ENCODE data around the gene HUS1B. TPM values are rescaled to one million over a fixed set of nuclear protein-coding genes. Genes with fewer than 3 reads are reported as not detected.

Gene HUS1B
- total RNA-seq, 1 donor from 2014 or later: 1.8 TPM

GRCh38 chr6:654136-654535 is 2.8 kb downstream of the HUS1B start:
- Mint-ChIP-seq H3K4me3 (ENCODE audit: unreplicated experiment) (no peak overlapping the region), H3K27ac (ENCODE audit: unreplicated experiment) (no peak overlapping the region), H3K36me3 (ENCODE audit: unreplicated experiment) (peaks cover 9% of the 10 kb centered on the region), H3K4me1 (ENCODE audit: unreplicated experiment) (peaks cover 31% of the 10 kb centered on the region), H3K9me3 (ENCODE audit: unreplicated experiment) (peaks cover 8% of the 10 kb centered on the region), H3K27me3 (ENCODE audit: unreplicated experiment) (no peaks in the 10 kb centered on the region)
- no peak for DNase-seq (ENCODE audit: extremely low spot score, unreplicated experiment)
- TF ChIP-seq, protein P1, sequence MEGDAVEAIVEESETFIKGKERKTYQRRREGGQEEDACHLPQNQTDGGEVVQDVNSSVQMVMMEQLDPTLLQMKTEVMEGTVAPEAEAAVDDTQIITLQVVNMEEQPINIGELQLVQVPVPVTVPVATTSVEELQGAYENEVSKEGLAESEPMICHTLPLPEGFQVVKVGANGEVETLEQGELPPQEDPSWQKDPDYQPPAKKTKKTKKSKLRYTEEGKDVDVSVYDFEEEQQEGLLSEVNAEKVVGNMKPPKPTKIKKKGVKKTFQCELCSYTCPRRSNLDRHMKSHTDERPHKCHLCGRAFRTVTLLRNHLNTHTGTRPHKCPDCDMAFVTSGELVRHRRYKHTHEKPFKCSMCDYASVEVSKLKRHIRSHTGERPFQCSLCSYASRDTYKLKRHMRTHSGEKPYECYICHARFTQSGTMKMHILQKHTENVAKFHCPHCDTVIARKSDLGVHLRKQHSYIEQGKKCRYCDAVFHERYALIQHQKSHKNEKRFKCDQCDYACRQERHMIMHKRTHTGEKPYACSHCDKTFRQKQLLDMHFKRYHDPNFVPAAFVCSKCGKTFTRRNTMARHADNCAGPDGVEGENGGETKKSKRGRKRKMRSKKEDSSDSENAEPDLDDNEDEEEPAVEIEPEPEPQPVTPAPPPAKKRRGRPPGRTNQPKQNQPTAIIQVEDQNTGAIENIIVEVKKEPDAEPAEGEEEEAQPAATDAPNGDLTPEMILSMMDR (IDR thresholded peaks at IDR 0.05): no peak

DNA sequence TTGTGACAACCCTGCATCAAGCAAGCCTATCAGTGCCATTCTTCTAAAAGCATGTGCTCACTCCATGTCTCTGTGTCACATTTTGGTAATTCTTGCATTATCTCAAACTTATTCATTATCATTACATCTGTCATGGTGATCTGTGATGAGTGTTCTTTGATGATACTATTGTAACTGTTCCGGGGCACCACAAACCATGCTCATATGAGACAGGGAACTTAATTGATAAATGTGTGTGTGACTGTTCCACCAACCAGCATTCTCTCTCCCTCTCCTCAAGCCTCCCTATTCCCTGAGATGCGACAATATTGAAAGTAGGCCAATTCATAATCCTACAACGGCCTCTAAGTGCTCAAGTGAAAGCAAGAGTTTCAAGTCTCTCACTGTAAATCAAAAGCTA is 4.0 kb downstream of the HUS1B start:
- no peaks in the 10 kb centered on the region for H3K27me3 Mint-ChIP-seq (ENCODE audit: unreplicated experiment)
- H3K27ac Mint-ChIP-seq (ENCODE audit: unreplicated experiment): no peak overlapping the region
- DNase-seq (ENCODE audit: extremely low spot score, unreplicated experiment): no peak
- H3K36me3 Mint-ChIP-seq (ENCODE audit: unreplicated experiment): peaks cover 9% of the 10 kb centered on the region
- peaks cover 8% of the 10 kb centered on the region for H3K9me3 Mint-ChIP-seq (ENCODE audit: unreplicated experiment)
- TF ChIP-seq, protein P1 (IDR thresholded peaks at IDR 0.05): no peak
- H3K4me3 Mint-ChIP-seq (ENCODE audit: unreplicated experiment): no peak overlapping the region
- H3K4me1 Mint-ChIP-seq (ENCODE audit: unreplicated experiment): peaks cover 20% of the 10 kb centered on the region

DNA sequence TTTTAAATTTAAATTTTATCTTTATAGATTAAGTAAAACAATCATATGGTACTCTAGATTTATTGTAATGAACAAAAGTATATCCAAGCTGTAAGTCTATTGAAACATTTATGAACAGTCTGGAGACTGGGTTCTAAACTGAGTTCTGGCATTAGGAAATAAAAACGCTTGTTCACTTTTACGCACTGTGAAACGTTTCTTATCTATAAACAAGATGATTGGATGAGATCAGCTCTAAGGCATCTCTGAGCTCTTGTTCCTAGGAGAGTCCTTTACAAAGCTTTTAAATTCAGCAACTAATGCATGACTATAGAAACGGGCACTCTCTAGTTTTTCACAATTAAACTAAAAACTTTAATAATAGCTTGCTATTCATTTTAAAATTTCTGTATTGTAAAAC is 6.8 kb downstream of the HUS1B start:
- no peak overlapping the region for H3K4me3 Mint-ChIP-seq (ENCODE audit: unreplicated experiment)
- no peak overlapping the region for H3K27ac Mint-ChIP-seq (ENCODE audit: unreplicated experiment)
- peaks cover 8% of the 10 kb centered on the region for H3K4me1 Mint-ChIP-seq (ENCODE audit: unreplicated experiment)
- H3K36me3 Mint-ChIP-seq (ENCODE audit: unreplicated experiment): peaks cover 6% of the 10 kb centered on the region
- peaks cover 8% of the 10 kb centered on the region for H3K9me3 Mint-ChIP-seq (ENCODE audit: unreplicated experiment)
- DNase-seq (ENCODE audit: extremely low spot score, unreplicated experiment): no peak
- TF ChIP-seq, protein P1 (IDR thresholded peaks at IDR 0.05): no peak
- H3K27me3 Mint-ChIP-seq (ENCODE audit: unreplicated experiment): no peaks in the 10 kb centered on the region

GRCh38 chr6:642805-643204 is 14.1 kb downstream of the HUS1B start:
- TF ChIP-seq, protein P1 (IDR thresholded peaks at IDR 0.05): no peak

DNA sequence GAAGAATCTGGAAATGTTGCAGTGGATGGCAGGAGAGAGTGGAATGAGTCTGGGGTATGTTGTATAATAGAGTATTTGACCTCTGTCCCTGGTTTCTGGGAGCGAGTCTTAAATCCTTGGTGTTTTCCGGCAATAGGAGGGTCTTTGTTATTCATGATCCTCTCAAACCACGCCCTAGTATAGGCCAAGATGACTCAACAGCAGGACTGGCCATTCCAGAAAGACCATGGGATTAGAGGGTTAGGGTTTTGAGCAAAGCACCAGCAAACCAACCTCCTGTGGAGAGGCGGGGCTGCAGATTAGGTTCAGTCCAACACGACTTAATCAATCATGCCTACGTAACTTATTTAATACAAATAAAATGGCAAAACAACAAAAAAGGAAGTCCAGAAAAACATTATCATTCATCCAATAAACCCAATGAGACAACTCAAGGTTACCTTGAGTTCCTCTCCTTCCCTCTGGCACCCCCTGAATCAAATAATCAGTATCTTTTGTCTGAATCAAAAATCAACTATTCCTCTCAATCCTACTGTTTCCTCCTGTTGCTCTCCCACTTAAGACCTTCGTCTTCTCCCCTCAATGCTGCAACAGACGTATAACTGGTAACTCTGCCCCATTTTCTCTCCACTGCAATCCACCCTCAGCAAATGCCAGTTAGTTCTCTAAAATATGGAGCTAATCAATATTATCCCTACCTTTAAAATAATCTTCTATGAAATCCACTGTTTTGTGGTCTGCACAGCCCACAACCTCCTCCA is 15.5 kb downstream of the HUS1B start:
- no peak for DNase-seq (ENCODE audit: extremely low spot score, unreplicated experiment)
- Mint-ChIP-seq H3K9me3 (ENCODE audit: unreplicated experiment) (peaks cover 15% of the 10 kb centered on the region), H3K27ac (ENCODE audit: unreplicated experiment) (no peak overlapping the region), H3K27me3 (ENCODE audit: unreplicated experiment) (no peaks in the 10 kb centered on the region), H3K36me3 (ENCODE audit: unreplicated experiment) (peaks cover 17% of the 10 kb centered on the region), H3K4me3 (ENCODE audit: unreplicated experiment) (no peak overlapping the region), H3K4me1 (ENCODE audit: unreplicated experiment) (peaks cover 2% of the 10 kb centered on the region)
- TF ChIP-seq, protein P1 (IDR thresholded peaks at IDR 0.05): no peak

More at GRCh38 chr6:642805-643204, 14.1 kb downstream of the HUS1B start:
- H3K4me1 Mint-ChIP-seq (ENCODE audit: unreplicated experiment): peaks cover 2% of the 10 kb centered on the region
- peaks cover 9% of the 10 kb centered on the region for H3K36me3 Mint-ChIP-seq (ENCODE audit: unreplicated experiment)
- no peaks in the 10 kb centered on the region for H3K27me3 Mint-ChIP-seq (ENCODE audit: unreplicated experiment)
- no peak overlapping the region for H3K27ac Mint-ChIP-seq (ENCODE audit: unreplicated experiment)
- H3K9me3 Mint-ChIP-seq (ENCODE audit: unreplicated experiment): peaks cover 15% of the 10 kb centered on the region
- no peak overlapping the region for H3K4me3 Mint-ChIP-seq (ENCODE audit: unreplicated experiment)
- DNase-seq (ENCODE audit: extremely low spot score, unreplicated experiment): no peak

Data from osteocyte (in vitro differentiated cells).